ENCODE results near the gene AOC2.

GRCh38 chr17:42898147-42898811 lies 53.9 kb downstream of the AOC2 start:
- no peak for TF ChIP-seq PHF8 (IDR thresholded peaks at IDR 0.05; ENCODE audit: borderline replicate concordance, low read depth)
- no peak for TF ChIP-seq CEBPB (IDR thresholded peaks at IDR 0.05)
- no peak for TF ChIP-seq CTCF (IDR thresholded peaks at IDR 0.05)
- TF ChIP-seq POLR2A (IDR thresholded peaks at IDR 0.05; ENCODE audit: low read length): no peak
- TF ChIP-seq SMC3 (IDR thresholded peaks at IDR 0.05): no peak
- no peak for TF ChIP-seq ZFP36 (IDR thresholded peaks at IDR 0.05; ENCODE audit: borderline replicate concordance, partially characterized antibody)
- no peak for TF ChIP-seq CHD2 (IDR thresholded peaks at IDR 0.05; ENCODE audit: low read length, partially characterized antibody)
- no peak for TF ChIP-seq PBX3 (IDR thresholded peaks at IDR 0.05)
- no peak for TF ChIP-seq BCL3 (IDR thresholded peaks at IDR 0.05)
- no peak for TF ChIP-seq E2F6 (IDR thresholded peaks at IDR 0.05; ENCODE audit: borderline replicate concordance, low read depth)
- no peak for TF ChIP-seq RFX5 (IDR thresholded peaks at IDR 0.05)
